GM13976 (cell line): ENCODE data around the gene CD3D.

Experiments used
- DNase-seq: peaks from one replicate; pipeline ENCODE4 v3.0.0; 2012; ENCODE audit warnings: low spot score
- in situ Hi-C: fragments of 300-500 bp; cut with MboI; formaldehyde crosslinking; loops from one replicate; pipeline ENCODE4 v1.12.0; 2022; ENCODE audit warnings: low sequenced_read_pairs, mixed read lengths, inconsistent platforms; ENCODE audit not compliant: unreplicated experiment
- TF ChIP-seq, protein P1 (sequence below): IDR thresholded peaks from 2 replicates; pipeline ENCODE4 v1.5.1; 2012; ENCODE audit warnings: borderline replicate concordance, mild to moderate bottlenecking; ENCODE audit not compliant: insufficient read depth; ENCODE audit errors: extremely low read depth, missing control alignments, control extremely low read depth

The CD3D gene

DNA sequence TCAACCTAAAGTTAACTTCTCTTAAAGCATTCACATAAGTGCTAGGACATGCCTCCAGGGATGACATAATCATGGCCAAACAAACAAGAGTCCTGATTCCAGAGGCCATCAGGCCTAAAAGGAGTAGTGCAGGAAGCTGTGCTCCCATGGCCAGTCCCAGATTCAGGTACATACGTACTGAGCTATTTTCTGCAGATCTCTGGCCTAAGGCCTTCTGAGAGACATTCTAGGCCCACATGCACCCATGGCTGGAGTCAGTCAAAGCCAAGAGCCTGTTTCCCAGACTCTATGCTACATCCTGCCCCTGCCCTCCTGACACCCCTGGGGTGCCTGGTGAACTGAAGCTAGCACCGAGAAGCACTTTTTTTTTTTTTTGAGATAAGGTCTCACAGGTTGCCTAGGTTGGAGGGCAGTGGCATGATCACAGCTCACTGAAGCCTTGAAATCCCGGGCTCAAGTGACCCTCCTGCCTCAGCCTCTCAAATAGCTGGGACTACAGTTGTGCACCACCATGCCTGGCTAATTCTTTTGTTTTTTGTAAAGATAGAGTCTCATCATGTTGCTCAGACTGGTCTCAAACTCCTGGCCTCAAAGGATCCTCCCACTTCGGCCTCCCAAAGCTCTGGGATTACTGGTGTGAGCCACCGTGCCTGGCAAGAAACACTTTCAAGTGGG lies 553 bp downstream of the CD3D start:
- DNase-seq = no peak
- in situ Hi-C loops = no loop called here
- TF ChIP-seq, protein P1, sequence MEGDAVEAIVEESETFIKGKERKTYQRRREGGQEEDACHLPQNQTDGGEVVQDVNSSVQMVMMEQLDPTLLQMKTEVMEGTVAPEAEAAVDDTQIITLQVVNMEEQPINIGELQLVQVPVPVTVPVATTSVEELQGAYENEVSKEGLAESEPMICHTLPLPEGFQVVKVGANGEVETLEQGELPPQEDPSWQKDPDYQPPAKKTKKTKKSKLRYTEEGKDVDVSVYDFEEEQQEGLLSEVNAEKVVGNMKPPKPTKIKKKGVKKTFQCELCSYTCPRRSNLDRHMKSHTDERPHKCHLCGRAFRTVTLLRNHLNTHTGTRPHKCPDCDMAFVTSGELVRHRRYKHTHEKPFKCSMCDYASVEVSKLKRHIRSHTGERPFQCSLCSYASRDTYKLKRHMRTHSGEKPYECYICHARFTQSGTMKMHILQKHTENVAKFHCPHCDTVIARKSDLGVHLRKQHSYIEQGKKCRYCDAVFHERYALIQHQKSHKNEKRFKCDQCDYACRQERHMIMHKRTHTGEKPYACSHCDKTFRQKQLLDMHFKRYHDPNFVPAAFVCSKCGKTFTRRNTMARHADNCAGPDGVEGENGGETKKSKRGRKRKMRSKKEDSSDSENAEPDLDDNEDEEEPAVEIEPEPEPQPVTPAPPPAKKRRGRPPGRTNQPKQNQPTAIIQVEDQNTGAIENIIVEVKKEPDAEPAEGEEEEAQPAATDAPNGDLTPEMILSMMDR = no peak

DNA sequence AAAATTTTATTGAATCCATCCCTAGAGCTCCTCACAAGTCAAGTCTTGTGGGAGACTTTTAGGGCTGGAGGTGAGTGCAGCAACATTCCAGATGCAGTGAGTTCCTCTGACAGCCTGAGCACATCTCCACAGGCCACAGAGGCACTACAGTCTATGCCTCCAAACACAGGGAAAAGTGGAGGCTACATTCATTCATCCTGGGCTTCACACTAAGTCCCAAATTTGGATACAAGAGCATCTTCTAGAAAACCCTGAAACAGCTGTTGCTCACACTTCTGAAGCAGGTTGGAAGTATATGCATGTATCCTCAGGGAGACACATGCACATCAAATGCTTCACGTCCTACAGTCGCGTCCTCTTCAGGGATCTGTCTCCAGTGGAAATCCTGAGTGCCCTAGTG lies 1.2 kb downstream of the CD3D start:
- in situ Hi-C loops = no loop called here
- DNase-seq = no peak
- TF ChIP-seq, protein P1 = no peak

DNA sequence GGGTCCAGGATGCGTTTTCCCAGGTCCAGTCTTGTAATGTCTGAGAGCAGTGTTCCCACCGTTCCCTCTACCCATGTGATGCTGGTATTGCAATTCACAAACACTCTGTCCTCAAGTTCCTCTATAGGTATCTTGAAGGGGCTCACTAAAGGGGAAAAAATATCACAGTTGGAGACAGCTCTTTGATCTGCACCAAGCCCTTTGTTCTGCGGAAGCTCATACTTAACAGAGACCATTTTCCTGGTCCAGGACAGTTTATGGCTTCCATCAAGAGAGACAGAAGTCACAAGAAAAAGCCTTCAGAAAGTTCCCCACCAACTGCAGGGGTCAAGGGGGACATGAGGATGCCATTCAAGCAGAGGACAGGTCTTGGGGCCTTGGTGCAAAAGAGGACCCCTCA lies 2.1 kb downstream of the CD3D start:
- DNase-seq = no peak
- in situ Hi-C loops = no loop called here
- TF ChIP-seq, protein P1 = no peak

DNA sequence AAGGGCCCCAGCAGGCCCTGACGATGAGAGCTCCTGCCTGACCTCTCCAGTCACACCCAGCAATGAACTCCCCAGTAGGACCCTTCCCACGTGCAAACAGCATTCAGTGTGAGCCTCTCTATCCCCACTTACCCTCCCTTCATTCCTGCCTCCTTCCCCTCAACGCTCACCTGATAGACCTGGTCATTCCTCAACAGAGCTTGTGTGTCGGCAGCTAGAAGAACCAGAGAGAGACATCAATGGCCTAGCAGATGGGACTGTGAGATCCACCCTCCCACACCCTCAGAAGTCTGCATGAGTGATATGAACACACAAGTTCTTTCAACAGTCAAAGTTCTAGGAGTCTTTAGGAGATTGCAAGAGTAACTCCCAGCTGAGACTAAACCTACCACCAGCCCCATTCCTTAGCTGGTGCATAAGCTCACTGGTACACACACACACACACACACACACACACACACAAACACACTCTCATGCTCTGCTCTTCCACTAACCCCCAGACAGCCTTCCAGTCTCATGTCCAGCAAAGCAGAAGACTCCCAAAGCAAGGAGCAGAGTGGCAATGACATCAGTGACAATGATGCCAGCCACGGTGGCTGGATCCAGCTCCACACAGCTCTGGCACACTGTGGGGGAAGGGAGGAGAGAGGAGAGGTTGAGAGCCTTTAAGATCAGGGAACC lies 3.1 kb downstream of the CD3D start:
- TF ChIP-seq, protein P1 = no peak
- in situ Hi-C loops = no loop called here
- no peak for DNase-seq

DNA sequence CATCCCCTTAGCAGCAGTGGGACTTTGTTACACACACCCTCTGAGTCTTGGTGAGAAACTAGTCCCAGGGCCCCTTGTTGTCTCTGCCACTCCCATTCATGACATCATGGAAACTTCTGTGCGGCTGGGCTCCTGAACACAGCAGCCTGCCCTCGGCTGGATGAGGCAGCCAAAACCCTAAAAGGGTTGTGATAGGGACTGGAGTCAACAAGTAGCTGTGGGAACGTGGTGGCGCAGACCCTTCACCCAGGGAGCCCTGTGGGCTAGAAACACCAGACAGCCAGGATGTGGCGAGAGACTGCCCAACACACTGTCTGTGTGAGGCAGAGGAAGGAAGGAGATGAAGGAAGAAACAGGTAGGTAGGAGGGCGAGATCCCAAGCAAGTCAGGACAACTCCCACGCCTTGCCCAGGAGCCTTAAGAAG lies 3.9 kb downstream of the CD3D start:
- TF ChIP-seq, protein P1 = no peak
- peak; percentile 76 for DNase-seq
- in situ Hi-C loops = no loop called here

DNA sequence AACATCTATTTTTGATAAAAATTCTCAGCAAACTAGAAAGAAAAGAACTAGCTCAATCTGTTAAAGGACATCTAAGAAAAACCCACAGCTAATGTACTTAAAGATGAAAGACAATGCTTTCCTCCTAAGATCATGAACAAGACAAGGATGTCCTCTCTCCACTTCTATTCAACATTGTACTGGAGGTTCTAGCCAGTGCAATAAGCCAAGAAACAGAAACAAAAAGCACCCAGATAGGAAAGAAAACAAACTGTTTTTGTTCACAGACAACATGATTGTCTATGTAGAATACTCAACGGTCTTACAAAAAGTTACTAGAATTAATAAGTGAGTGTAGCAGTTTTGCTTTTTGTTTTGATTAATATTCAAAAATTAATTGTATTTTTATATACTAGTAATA lies 7.8 kb downstream of the CD3D start:
- no peak for DNase-seq
- in situ Hi-C loops = no loop called here

More for the DNA sequence above, 7.8 kb downstream of the CD3D start:
- TF ChIP-seq, protein P1 = no peak
